C1 segment of cervical spinal cord (tissue), 14 donors: ENCODE data around the gene TMPRSS4.

ENCODE experiments used
- DNase-seq, 14 donors: peaks; one replicate each; lab custom pipeline; 2025; lab: John Stamatoyannopoulos, UW

Gene TMPRSS4

GRCh38 chr11:118135051-118135795 lies 58.3 kb downstream of the TMPRSS4 start:
- no peak for DNase-seq

DNA sequence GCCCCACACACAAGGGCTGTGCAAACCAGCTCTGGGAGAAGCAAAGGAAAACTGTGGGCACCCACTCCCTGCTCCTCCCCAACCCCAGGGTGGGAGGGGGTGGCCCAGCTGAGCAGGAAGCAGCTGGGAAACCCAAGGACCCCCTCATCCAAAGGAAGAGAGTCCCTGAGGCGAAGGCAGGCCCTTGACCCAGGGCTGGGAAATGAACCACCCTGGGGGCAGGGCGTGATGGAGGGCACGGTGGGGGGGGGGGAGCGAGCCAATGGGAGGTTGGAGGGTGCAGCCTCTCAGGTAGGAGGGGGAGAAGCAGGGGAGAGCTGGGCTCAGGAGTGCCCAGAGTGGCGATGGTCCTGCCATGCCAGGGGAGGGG lies 58.9 kb downstream of the TMPRSS4 start:
- no peak for DNase-seq

DNA sequence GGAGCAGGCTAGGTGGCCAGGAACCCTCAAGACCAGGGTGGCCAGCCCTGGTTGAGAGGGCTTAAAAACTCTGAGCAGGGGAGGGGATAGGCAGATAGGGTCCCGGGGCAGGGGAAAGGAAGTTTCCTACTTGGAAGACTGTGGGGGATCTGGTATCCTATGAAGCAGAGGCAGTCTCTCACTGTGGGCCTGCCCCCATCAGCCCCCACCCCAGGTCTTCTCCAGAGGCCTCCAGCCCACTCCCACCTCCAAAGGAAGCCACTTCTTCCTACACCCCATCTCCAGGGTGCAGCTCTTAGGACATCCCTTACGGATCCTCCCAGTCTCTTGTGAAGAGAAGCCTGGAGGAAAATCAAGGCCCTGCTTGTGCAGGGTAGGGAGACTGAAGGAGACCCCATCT lies 59.5 kb downstream of the TMPRSS4 start:
- no peak for DNase-seq

DNA sequence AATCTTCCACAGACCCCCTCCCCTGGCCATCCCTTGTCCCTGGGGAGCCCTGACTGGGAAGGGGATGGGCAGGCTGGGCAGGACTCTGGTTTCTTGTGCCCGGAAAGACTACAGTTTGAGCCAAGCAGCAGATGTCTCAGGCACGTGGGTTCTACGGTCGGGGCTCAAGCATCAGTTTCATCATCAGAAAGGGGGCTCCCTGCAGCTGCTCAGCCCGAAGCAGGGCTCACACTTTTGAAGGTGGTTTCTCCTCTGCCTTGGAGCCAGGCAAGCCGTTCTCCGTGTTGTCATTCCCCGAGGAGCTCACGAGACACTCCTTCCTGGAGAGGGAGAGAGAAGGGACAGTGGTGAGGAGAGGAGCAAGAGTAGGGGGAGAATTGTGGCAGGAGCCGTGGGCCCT lies 59.9 kb downstream of the TMPRSS4 start:
- no peak for DNase-seq

DNA sequence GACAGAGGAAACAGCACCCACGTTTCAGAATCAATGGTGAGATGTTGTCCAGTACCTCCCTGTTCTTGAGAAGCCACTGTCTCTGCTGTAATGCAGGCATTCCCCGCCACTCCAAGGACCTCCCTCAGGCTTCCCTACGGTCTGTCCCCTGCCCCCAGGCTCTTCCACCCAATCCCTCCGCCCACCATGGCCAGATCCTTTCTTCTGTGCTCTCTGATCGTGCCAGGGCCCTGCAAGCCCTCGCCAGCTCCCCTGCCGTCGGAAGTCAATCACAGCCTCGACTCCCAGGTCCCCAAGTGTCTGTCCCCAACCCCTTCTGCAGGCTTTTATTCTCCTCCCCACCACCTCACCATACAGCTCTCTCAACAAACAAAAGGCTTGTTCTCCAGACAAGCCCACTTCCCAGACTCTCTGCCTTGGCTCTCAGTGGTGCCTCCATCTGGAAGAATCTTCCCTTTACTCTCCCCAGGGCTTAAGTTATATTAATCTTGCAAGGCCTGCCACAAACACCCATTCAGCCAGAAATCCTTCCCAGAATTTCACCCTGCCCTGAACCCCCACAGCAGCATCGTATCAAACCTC lies 62.1 kb downstream of the TMPRSS4 start:
- no peak for DNase-seq

GRCh38 chr11:118139578-118139977 lies 62.7 kb downstream of the TMPRSS4 start:
- no peak for DNase-seq

GRCh38 chr11:118142081-118142480 lies 65.2 kb downstream of the TMPRSS4 start:
- no peak for DNase-seq

GRCh38 chr11:118142809-118143208 lies 65.9 kb downstream of the TMPRSS4 start:
- DNase-seq: peak in 4 of 14 donors; percentile 6 to 22 (median 12)

GRCh38 chr11:118143661-118144185 lies 66.8 kb downstream of the TMPRSS4 start:
- no peak for DNase-seq

GRCh38 chr11:118144301-118145268 lies 67.7 kb downstream of the TMPRSS4 start:
- peak in 1 of 14 donors; percentile 63 for DNase-seq

GRCh38 chr11:118145285-118146227 lies 68.7 kb downstream of the TMPRSS4 start:
- DNase-seq: peak in 13 of 14 donors; percentile 15 to 92 (median 69)

- DNase-seq: no peak
Observed at GRCh38 chr11:118146554-118146953, 69.7 kb downstream of the TMPRSS4 start.

DNA sequence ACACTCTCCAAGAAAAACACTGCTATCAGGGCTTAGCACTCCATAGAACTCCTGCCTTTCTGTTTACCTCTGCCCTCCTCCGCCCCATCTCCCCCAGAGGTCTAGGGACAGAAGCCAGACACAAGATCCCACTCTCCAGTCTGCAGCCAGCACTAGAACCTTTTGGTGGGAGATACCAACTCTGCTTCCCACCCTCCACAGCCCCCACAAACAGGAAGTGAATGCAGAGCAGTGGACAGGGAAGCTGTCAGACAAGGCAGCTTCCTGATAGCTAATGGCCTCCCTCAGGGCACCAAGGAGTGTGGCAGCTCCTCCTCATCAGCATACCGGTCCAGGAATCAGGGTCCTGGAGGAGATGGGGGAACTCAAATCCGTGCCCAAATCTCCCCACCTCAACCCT lies 70.6 kb downstream of the TMPRSS4 start:
- no peak for DNase-seq

DNA sequence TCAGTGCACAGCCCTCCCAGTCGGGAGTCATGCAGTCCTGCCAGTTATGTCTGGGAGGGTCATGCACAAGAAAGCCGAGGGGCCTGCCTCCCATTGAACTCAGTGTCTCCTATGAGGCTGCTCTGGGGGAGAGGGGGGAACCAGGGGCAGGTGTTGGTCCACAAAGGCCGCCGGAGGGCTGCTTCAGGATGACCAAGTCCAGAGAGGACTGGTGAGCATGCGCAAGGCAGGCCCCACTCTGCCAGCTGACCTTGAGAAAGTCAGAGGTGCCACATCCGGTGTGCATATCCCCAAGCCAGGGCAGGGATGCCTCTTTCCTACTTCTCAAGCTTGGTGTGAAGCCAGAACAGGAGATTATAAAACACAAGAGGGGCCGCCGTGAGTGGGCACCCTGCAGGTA lies 71.4 kb downstream of the TMPRSS4 start:
- no peak for DNase-seq

GRCh38 chr11:118148856-118149255 lies 72.0 kb downstream of the TMPRSS4 start:
- DNase-seq: no peak

- DNase-seq: no peak
Observed at GRCh38 chr11:118149493-118149892, 72.6 kb downstream of the TMPRSS4 start.

DNA sequence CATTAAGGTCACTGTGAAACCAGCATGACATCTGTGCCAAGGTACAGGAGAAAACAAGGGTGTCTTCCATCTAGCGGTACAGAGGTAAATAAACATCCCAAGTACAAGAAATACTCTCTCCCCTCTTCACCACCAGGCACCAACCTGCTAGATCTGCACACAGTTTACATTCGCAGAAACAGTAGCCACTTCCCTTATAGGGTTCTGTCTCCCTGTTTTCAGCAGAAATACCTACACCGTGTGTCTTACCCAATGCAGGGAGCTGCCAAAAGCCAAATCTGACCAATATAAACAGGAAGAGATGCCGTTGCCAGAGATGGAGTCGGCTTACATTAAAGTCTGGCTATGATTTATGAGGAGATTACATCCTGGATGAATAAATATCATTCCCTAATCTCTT lies 74.6 kb downstream of the TMPRSS4 start:
- peak in 1 of 14 donors; percentile 67 for DNase-seq

DNA sequence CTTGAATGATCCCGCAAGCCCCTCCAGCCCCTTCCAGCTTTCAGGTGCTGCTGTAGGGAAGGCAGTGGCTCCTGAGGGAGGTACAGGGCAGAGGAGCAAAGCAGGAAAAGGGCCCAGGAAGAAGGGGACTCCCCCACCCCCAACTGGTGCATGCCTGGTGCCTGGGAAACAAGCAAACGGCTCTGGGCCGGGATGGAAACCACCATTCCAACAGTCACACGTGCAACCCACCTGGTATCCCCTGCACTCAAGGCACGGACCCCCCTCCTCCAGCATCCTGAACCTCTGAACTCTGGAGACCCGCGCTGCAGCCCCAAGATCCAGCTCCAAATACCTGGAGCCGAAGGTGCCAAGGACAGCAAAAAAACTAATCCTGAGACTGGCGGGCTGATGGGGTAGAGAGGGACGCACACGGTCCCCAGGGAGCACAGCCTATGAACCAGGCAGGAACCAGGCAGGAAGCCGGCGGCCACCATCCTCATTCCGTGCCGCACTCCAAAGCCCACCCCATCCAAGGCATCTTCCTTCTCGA lies 75.2 kb downstream of the TMPRSS4 start:
- DNase-seq: peak in 1 of 14 donors; percentile 67

GRCh38 chr11:118152552-118153471 lies 75.9 kb downstream of the TMPRSS4 start, which contains the start of gene SCN4B:
Gene SCN4B (minus strand): TSS chr11:118152823. CDS start chr11:118152673, 150 bp downstream.
- peak in 7 of 14 donors; percentile 15 to 75 (median 32) for DNase-seq
